Measurements from ENCODE around the gene PTPRM. TPM values are rescaled to one million over a fixed set of nuclear protein-coding genes. Genes with fewer than 3 reads are reported as not detected.
A peak's percentile ranks its signal among the peaks of the same experiment; 100 is the strongest.

PTPRM gene
- total RNA-seq, 1 experiment from 2014 or later = 11.1 TPM

GRCh38 chr18:7926526-7926925 lies 359.4 kb downstream of the PTPRM start:
- no peaks in the 10 kb centered on the region for H3K36me3 Mint-ChIP-seq
- TF ChIP-seq PREB (CRISPR knock-in tag; IDR thresholded peaks at IDR 0.05; ENCODE audit: borderline replicate concordance) (no peak), FOXP1 (CRISPR knock-in tag; IDR thresholded peaks at IDR 0.05; ENCODE audit: borderline replicate concordance) (no peak)
- no peak overlapping the region for H3K4me3 Mint-ChIP-seq
- POLR2A ChIA-PET = interaction anchor here (0.7 kb wide), 1 partner anchor 133 kb away, joined by 3 read pairs; no protein-coding TSS in a partner anchor
- peaks cover 4% of the 10 kb centered on the region for H3K4me1 Mint-ChIP-seq
- CTCF ChIA-PET = interaction anchor here (1.8 to 2.3 kb wide), 2 partner anchors 137 to 654 kb away, joined by 7 to 16 read pairs; no protein-coding TSS in a partner anchor
- DNase-seq (ENCODE audit: low spot score) = no peak
- H3K27me3 Mint-ChIP-seq (ENCODE audit: low read depth) = no peaks in the 10 kb centered on the region
- ATAC-seq = peak; percentile 82
- H3K27ac Mint-ChIP-seq = no peak overlapping the region
- H3K9me3 Mint-ChIP-seq = no peaks in the 10 kb centered on the region

GRCh38 chr18:7927119-7927518 lies 360.0 kb downstream of the PTPRM start:
- ATAC-seq (no peak), DNase-seq (ENCODE audit: low spot score) (no peak)
- no peaks in the 10 kb centered on the region for H3K9me3 Mint-ChIP-seq
- H3K4me3 Mint-ChIP-seq = no peak overlapping the region
- TF ChIP-seq ZNF263 (CRISPR knock-in tag; IDR thresholded peaks at IDR 0.05; ENCODE audit: low read depth) (no peak), CREM (CRISPR knock-in tag; IDR thresholded peaks at IDR 0.05) (no peak), ZNF281 (CRISPR knock-in tag; IDR thresholded peaks at IDR 0.05) (no peak), ZNF219 (CRISPR knock-in tag; IDR thresholded peaks at IDR 0.05; ENCODE audit: borderline replicate concordance) (no peak), FOXK1 (CRISPR knock-in tag; IDR thresholded peaks at IDR 0.05) (no peak), TP53 (CRISPR knock-in tag; IDR thresholded peaks at IDR 0.05) (no peak), TCF7 (CRISPR knock-in tag; IDR thresholded peaks at IDR 0.05; ENCODE audit: low read depth) (no peak), ZBTB21 (CRISPR knock-in tag; IDR thresholded peaks at IDR 0.05; ENCODE audit: borderline replicate concordance) (no peak), AR (CRISPR knock-in tag; IDR thresholded peaks at IDR 0.05) (no peak), OVOL2 (CRISPR knock-in tag; IDR thresholded peaks at IDR 0.05; ENCODE audit: borderline replicate concordance) (no peak), JUN (CRISPR knock-in tag; IDR thresholded peaks at IDR 0.05) (no peak), ATF2 (CRISPR knock-in tag; IDR thresholded peaks at IDR 0.05; ENCODE audit: borderline replicate concordance, low read depth) (no peak), FOXP1 (CRISPR knock-in tag; IDR thresholded peaks at IDR 0.05; ENCODE audit: borderline replicate concordance) (no peak), ZBTB43 (CRISPR knock-in tag; IDR thresholded peaks at IDR 0.05) (no peak), ZNF416 (CRISPR knock-in tag; IDR thresholded peaks at IDR 0.05) (no peak), FOXP4 (CRISPR knock-in tag; IDR thresholded peaks at IDR 0.05) (no peak), USF2 (CRISPR knock-in tag; IDR thresholded peaks at IDR 0.05) (no peak), ZNF232 (CRISPR knock-in tag; IDR thresholded peaks at IDR 0.05) (no peak), ZNF317 (CRISPR knock-in tag; IDR thresholded peaks at IDR 0.05; ENCODE audit: borderline replicate concordance, low read depth) (no peak)
- no peaks in the 10 kb centered on the region for H3K27me3 Mint-ChIP-seq (ENCODE audit: low read depth)
- ChIA-PET CTCF (interaction anchor here (1.8 to 2.3 kb wide), 2 partner anchors 137 to 655 kb away, joined by 7 to 16 read pairs; no protein-coding TSS in a partner anchor), POLR2A (interaction anchor here (0.7 kb wide), 1 partner anchor 133 kb away, joined by 3 read pairs; no protein-coding TSS in a partner anchor)
- H3K4me1 Mint-ChIP-seq = peaks cover 4% of the 10 kb centered on the region
- H3K36me3 Mint-ChIP-seq = no peaks in the 10 kb centered on the region
- no peak overlapping the region for H3K27ac Mint-ChIP-seq
